HepG2 (cell line): ENCODE measurements around the gene SLC4A11. TPM values are rescaled to one million over a fixed set of nuclear protein-coding genes. Genes with fewer than 3 reads are reported as not detected.

Experiments
- ATAC-seq: fragments of 200-7000 bp; cut with Tn5 transposase; 3 replicates; pipeline ENCODE4 v1.9.1; 2020; ENCODE audit warnings: mild to moderate bottlenecking, moderate library complexity
- BruUV-seq: library from RNA; stranded (reverse); fragments of 400-500 nt; replicated peaks from 2 replicates; lab custom pipeline; 2021; lab: Mats Ljungman, UMichigan
- CTCF ChIA-PET: fragments of 300-600 bp; formaldehyde crosslinking; extraction: SDS; loops from one replicate; lab custom pipeline; 2021; ENCODE audit warnings: low total read pairs, inconsistent platforms, low intra/inter-chr PET ratio; lab: Yijun Ruan, JAX
- POLR2A ChIA-PET: fragments of 350-600 bp; sonication (Branson Sonifier 250); formaldehyde crosslinking; loops from one replicate; lab custom pipeline; 2020; ENCODE audit warnings: antibody characterized with exemption, inconsistent platforms; lab: Yijun Ruan, JAX
- DNase-seq: peaks from one replicate; pipeline ENCODE4 v3.0.0-alpha.2; 2015; ENCODE audit warnings: low spot score
- FAIRE-seq: peaks from 3 replicates; lab custom pipeline; 2011; peaks lifted over from hg19 to GRCh38; lab: Jason Lieb, UNC
- H2AFZ ChIP-seq: one replicate; pipeline ENCODE4 v1.6.1; 2011; ENCODE audit warnings: low read length, inconsistent platforms
- H3K27ac ChIP-seq: fragments of 300-600 bp; 3 replicates; pipeline ENCODE4 v1.8.0; 2011; ENCODE audit warnings: mixed run types, mild to moderate bottlenecking, mixed read lengths, low read length, inconsistent platforms; ENCODE audit not compliant: insufficient read depth; ENCODE audit errors: extremely low read length
- H3K27me3 ChIP-seq, 2 experiments: fragments of 200-600 bp in 1 of 2; 2 replicates in 1 of 2; 3 replicates in 1 of 2; pipeline versions ENCODE4 v1.6.0 to v1.8.0; 2011; ENCODE audit warnings: low read length in 2 of 2, mild to moderate bottlenecking in 2 of 2, moderate library complexity in 2 of 2, inconsistent platforms in 1 of 2; ENCODE audit not compliant: insufficient read depth in 2 of 2, control insufficient read depth in 1 of 2
- H3K36me3 ChIP-seq, 2 experiments: fragments of 200-600 bp in 1 of 2; replicated peaks in 1 of 2; 2 replicates in 1 of 2; 3 replicates in 1 of 2; pipeline versions ENCODE4 v1.5.1 to v1.8.0; 2011; ENCODE audit warnings: low read length in 2 of 2, inconsistent platforms in 1 of 2; ENCODE audit not compliant: insufficient read depth in 2 of 2, control insufficient read depth in 1 of 2
- H3K4me1 ChIP-seq: 2 replicates; pipeline ENCODE4 v1.5.1; 2012; ENCODE audit warnings: low read length, inconsistent platforms; ENCODE audit not compliant: insufficient read depth
- H3K4me2 ChIP-seq: 2 replicates; pipeline ENCODE4 v1.6.0; 2011; ENCODE audit warnings: low read depth, low read length, inconsistent platforms
- H3K4me3 ChIP-seq, 3 experiments: fragments of 200-600 bp in 1 of 3; sonication (generic), shearing (Covaris generic) in 1 of 3; replicated peaks in 1 of 3; 2 replicates each; pipeline ENCODE4 v1.5.1; 2011 to 2016; ENCODE audit warnings: low read length in 3 of 3, inconsistent platforms in 2 of 3, low read depth in 2 of 3, mild to moderate bottlenecking in 2 of 3, control low read depth in 1 of 3, mixed read lengths in 1 of 3; ENCODE audit not compliant: insufficient read depth in 1 of 3
- H3K79me2 ChIP-seq: one replicate; pipeline ENCODE4 v1.6.1; 2011; ENCODE audit warnings: low read length, inconsistent platforms; ENCODE audit not compliant: insufficient read depth
- H3K9ac ChIP-seq: 2 replicates; pipeline ENCODE4 v1.6.0; 2011; ENCODE audit warnings: mild to moderate bottlenecking, low read depth, low read length, inconsistent platforms; ENCODE audit not compliant: insufficient read depth
- H3K9me3 ChIP-seq: 2 replicates; pipeline ENCODE4 v1.5.1; 2012; ENCODE audit warnings: mild to moderate bottlenecking, low read length
- H4K20me1 ChIP-seq: 2 replicates; pipeline ENCODE4 v1.6.0; 2011; ENCODE audit warnings: inconsistent platforms, mild to moderate bottlenecking, low read length, moderate library complexity; ENCODE audit not compliant: insufficient read depth
- ARNTL ChIP-seq: sonication (generic); formaldehyde crosslinking; IDR thresholded peaks from 2 replicates; pipeline ENCODE4 v1.4.0; 2020; ENCODE audit warnings: mild to moderate bottlenecking, missing genetic modification reagents
- FOXA1 ChIP-seq, 2 experiments: fragments of 450-650 bp in 1 of 2; sonication (generic) in 1 of 2; formaldehyde crosslinking in 1 of 2; IDR thresholded peaks; 2 replicates each; pipeline versions ENCODE4 v1.4.0 to v1.6.1; 2016 to 2020; ENCODE audit warnings: missing genetic modification reagents in 1 of 2
- HINFP ChIP-seq: sonication (generic); formaldehyde crosslinking; IDR thresholded peaks from 2 replicates; pipeline ENCODE4 v1.4.0; 2020; ENCODE audit warnings: low read depth, mild to moderate bottlenecking, missing genetic modification reagents
- ISX ChIP-seq: sonication (generic); formaldehyde crosslinking; conservative IDR thresholded peaks from 2 replicates; pipeline ENCODE4 v1.5.0; 2020; ENCODE audit warnings: missing genetic modification reagents
- JDP2 ChIP-seq: sonication (generic); formaldehyde crosslinking; IDR thresholded peaks from 2 replicates; pipeline ENCODE4 v1.8.1; 2022; ENCODE audit warnings: missing genetic modification reagents, borderline replicate concordance
- NCOA5 ChIP-seq: sonication (generic); formaldehyde crosslinking; IDR thresholded peaks from 2 replicates; pipeline ENCODE4 v1.4.0; 2020; ENCODE audit warnings: missing genetic modification reagents
- PAWR ChIP-seq: sonication (generic); formaldehyde crosslinking; IDR thresholded peaks from 2 replicates; pipeline ENCODE4 v1.4.0; 2020; ENCODE audit warnings: missing genetic modification reagents, mild to moderate bottlenecking, borderline replicate concordance
- POLR2G ChIP-seq: fragments of 200-400 bp; formaldehyde crosslinking; IDR thresholded peaks from 2 replicates; pipeline ENCODE4 v1.6.1; 2018; ENCODE audit warnings: mild to moderate bottlenecking, low read depth, low read length, moderate library complexity
- PPARG ChIP-seq: conservative IDR thresholded peaks from 2 replicates; pipeline ENCODE4 v1.6.1; 2016; ENCODE audit warnings: missing biosample characterization, missing genetic modification reagents
- RFXANK ChIP-seq: IDR thresholded peaks from 2 replicates; pipeline ENCODE4 v1.6.1; 2016
- TEF ChIP-seq: sonication (generic); formaldehyde crosslinking; IDR thresholded peaks from 2 replicates; pipeline ENCODE4 v1.5.0; 2020; ENCODE audit warnings: missing genetic modification reagents
- ZBED4 ChIP-seq: sonication (generic); formaldehyde crosslinking; IDR thresholded peaks from 2 replicates; pipeline ENCODE4 v1.4.0; 2020; ENCODE audit warnings: missing genetic modification reagents, borderline replicate concordance
- ZNF337 ChIP-seq: sonication (generic); formaldehyde crosslinking; IDR thresholded peaks from 2 replicates; pipeline ENCODE4 v1.5.1; 2020; ENCODE audit warnings: missing genetic modification reagents, low read depth, mild to moderate bottlenecking, borderline replicate concordance
- WGBS: methylation state at CpG from one replicate; pipeline ENCODE4 v1.1.6; 2017; ENCODE audit warnings: low lambda C conversion rate; 5-methylcytosine and 5-hydroxymethylcytosine counted together
- in situ Hi-C: cut with HindIII; loops from 2 replicates; pipeline ENCODE4 v1.10.0; 2017; ENCODE audit warnings: low pct_unique_long_range_greater_than_20kb; ENCODE audit not compliant: extremely low pct_ligation_motif_present
- intact Hi-C: fragments of 100-400 bp; cut with micrococcal nuclease; formaldehyde crosslinking; loops from one replicate; pipeline ENCODE4 v1.10.0; 2022; ENCODE audit not compliant: unreplicated experiment
- polyA plus RNA-seq, 8 experiments: library from polyadenylated mRNA; depleted of rRNA in 3 of 8; stranded (reverse) in 7 of 8; unstranded in 1 of 8; fragments of >200 nt; fragmentation: Illumina TruSeq in 4 of 8; extraction: Trizol in 4 of 8; gene quantifications; 2 replicates each; pipeline versions ENCODE4 v1.2.1 to v1.2.3, GENCODE V29; 2011 to 2016; ENCODE audit warnings: low read depth in 4 of 8, missing spikeins in 1 of 8, mixed read lengths in 1 of 8; ENCODE audit not compliant: insufficient read depth in 1 of 8
- total RNA-seq, 5 experiments: library from RNA; depleted of rRNA; stranded (reverse); fragments of >200 nt; fragmentation: Illumina TruSeq; extraction: Trizol; gene quantifications; 2 replicates each; pipeline ENCODE4 v1.2.3, GENCODE V29; 2016; ENCODE audit warnings: low read depth in 1 of 5
- TF ChIP-seq, protein P1 (sequence below): sonication (generic); formaldehyde crosslinking; IDR thresholded peaks from 2 replicates; pipeline ENCODE4 v1.4.0; 2020; ENCODE audit warnings: mild to moderate bottlenecking, missing genetic modification reagents
- TF ChIP-seq, protein P2 (sequence below): sonication (generic); formaldehyde crosslinking; IDR thresholded peaks from 2 replicates; pipeline ENCODE4 v1.8.0; 2022; ENCODE audit warnings: mild to moderate bottlenecking, missing genetic modification reagents

SLC4A11 gene
- total and polyA plus RNA-seq, 2 of the 13 experiments (the other 11 are each of a cell fraction or from before 2014, with no cell fraction given), result 3.9 to 27.0 TPM

DNA sequence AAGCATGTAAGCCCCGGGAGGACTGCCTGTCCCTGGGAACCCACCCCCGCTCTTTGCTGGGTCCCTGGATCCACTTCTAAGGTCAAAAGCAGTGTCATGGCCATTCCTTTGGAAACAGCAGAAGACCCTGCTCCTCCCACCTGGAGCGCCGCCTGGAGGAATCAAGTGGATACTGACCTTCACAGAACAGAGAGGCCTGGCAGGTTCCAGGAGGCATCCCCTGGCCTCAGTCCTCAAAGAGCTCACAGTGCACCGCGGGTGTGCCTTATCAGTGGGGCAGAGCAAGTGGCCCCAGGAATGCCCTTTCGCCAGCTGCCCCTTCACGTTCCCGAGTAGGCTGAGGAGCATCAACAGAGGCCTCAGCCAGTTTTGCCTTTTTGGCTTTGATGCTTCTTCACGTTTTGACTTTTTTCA, 11.1 kb upstream of the SLC4A11 start:
- H3K4me3 ChIP-seq, result no peak overlapping the region
- FAIRE-seq (peak; percentile 89), DNase-seq (peak; percentile 88), ATAC-seq (peak; percentile 85)
- peaks cover 1 to 11% of the 10 kb centered on the region in 2 experiments; a peak in 2 of 5 replicates for H3K27me3 ChIP-seq
- H3K27ac ChIP-seq, result no peak overlapping the region
- WGBS, result 12% methylated on average over 10 of the region's 10 CpGs
- in situ Hi-C loops (loop anchor here (5.0 kb wide), 1 partner anchor 33 kb away; no protein-coding TSS in a partner anchor), intact Hi-C loops (loop anchor here (1.0 kb wide), 2 partner anchors 18 to 32 kb away; no protein-coding TSS in a partner anchor)
- peaks cover 3 to 8% of the 10 kb centered on the region in 2 experiments for H3K36me3 ChIP-seq
- CTCF ChIA-PET, result interaction anchor here (0.8 to 3.7 kb wide), 6 partner anchors 11 to 67 kb away, joined by 3 to 86 read pairs (median 4); partner anchors contain the start of gene SLC4A11
- peak overlapping the region; percentile 15 for H3K4me2 ChIP-seq
- no TSS peak for BruUV-seq
- H4K20me1 ChIP-seq, result no peaks in the 10 kb centered on the region
- peaks cover 31% of the 10 kb centered on the region for H3K4me1 ChIP-seq
- POLR2A ChIA-PET, result interaction anchor here (1.4 to 7.9 kb wide), 2 partner anchors 29 to 41 kb away, joined by 7 to 110 read pairs; partner anchors contain the start of gene ITPA
- no peak overlapping the region for H2AFZ ChIP-seq
- no peaks in the 10 kb centered on the region for H3K9me3 ChIP-seq
- H3K9ac ChIP-seq, result no peak overlapping the region
- no peaks in the 10 kb centered on the region for H3K79me2 ChIP-seq
- 0 out of 2 replicates have a peak, but pooled peaks have one; percentile 25 for TF ChIP-seq POLR2G
- no peak for TF ChIP-seq JDP2 (CRISPR knock-in tag)
- TF ChIP-seq RFXANK (CRISPR knock-in tag), result no peak
- TF ChIP-seq ARNTL (CRISPR knock-in tag), result no peak
- no peak for TF ChIP-seq PAWR (CRISPR knock-in tag)
- no peak for TF ChIP-seq NCOA5 (CRISPR knock-in tag)
- no peak for TF ChIP-seq ZBED4 (CRISPR knock-in tag)
- no peak for TF ChIP-seq FOXA1 (IDR thresholded peaks at IDR 0.05)
- no peak for TF ChIP-seq FOXA1 (CRISPR knock-in tag; IDR thresholded peaks at IDR 0.05)
- TF ChIP-seq, protein P1, sequence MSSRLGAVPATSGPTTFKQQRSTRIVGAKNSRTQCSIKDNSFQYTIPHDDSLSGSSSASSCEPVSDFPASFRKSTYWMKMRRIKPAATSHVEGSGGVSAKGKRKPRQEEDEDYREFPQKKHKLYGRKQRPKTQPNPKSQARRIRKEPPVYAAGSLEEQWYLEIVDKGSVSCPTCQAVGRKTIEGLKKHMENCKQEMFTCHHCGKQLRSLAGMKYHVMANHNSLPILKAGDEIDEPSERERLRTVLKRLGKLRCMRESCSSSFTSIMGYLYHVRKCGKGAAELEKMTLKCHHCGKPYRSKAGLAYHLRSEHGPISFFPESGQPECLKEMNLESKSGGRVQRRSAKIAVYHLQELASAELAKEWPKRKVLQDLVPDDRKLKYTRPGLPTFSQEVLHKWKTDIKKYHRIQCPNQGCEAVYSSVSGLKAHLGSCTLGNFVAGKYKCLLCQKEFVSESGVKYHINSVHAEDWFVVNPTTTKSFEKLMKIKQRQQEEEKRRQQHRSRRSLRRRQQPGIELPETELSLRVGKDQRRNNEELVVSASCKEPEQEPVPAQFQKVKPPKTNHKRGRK (CRISPR knock-in tag), result no peak
- peak; percentile 56; the same call in 1 of the 2 replicates for TF ChIP-seq PPARG
- TF ChIP-seq ISX (CRISPR knock-in tag), result no peak
- TF ChIP-seq TEF (CRISPR knock-in tag), result no peak
- TF ChIP-seq ZNF337, result no peak
- TF ChIP-seq HINFP (CRISPR knock-in tag), result no peak
- TF ChIP-seq, protein P2, sequence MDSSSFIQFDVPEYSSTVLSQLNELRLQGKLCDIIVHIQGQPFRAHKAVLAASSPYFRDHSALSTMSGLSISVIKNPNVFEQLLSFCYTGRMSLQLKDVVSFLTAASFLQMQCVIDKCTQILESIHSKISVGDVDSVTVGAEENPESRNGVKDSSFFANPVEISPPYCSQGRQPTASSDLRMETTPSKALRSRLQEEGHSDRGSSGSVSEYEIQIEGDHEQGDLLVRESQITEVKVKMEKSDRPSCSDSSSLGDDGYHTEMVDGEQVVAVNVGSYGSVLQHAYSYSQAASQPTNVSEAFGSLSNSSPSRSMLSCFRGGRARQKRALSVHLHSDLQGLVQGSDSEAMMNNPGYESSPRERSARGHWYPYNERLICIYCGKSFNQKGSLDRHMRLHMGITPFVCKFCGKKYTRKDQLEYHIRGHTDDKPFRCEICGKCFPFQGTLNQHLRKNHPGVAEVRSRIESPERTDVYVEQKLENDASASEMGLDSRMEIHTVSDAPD, result no peak
